ENCODE measurements around the gene NFIC. TPM values are rescaled to one million over a fixed set of nuclear protein-coding genes. Genes with fewer than 3 reads are reported as not detected.
A peak's percentile ranks its signal among the peaks of the same experiment; 100 is the strongest.

NFIC gene
- total RNA-seq, 6 donors from 2014 or later: 96.1 to 175 (median 154) TPM

- 63 to 70% methylated on average over 13 to 27 of the region's 27 CpGs for WGBS, 2 donors
- Histone ChIP-seq H3K27me3 (no peaks in the 10 kb centered on the region), H3K27ac (peak overlapping the region; percentile 69 to 97 (median 83)), H3K4me3 (no peak overlapping the region), H3K9me3 (no peaks in the 10 kb centered on the region), H3K4me1 (peaks cover 36 to 56% (median 52%) of the 10 kb centered on the region in 4 donors), H3K36me3 (peaks cover 0 to 30% (median 7%) of the 10 kb centered on the region in 4 donors)
- ATAC-seq (ENCODE audit: low FRiP score in 2 of 2): no peak
- TF ChIP-seq CTCF (IDR thresholded peaks at IDR 0.05) (no peak), EP300 (IDR thresholded peaks at IDR 0.05) (no peak), POLR2AphosphoS5 (IDR thresholded peaks at IDR 0.05) (no peak), POLR2A (IDR thresholded peaks at IDR 0.05) (no peak)
- DNase-seq: no peak
Measured at GRCh38 chr19:3407556-3408516, 41.5 kb downstream of the NFIC start.

- DNase-seq: no peak
- peaks cover 28 to 53% (median 43%) of the 10 kb centered on the region in 4 donors for H3K4me1 ChIP-seq
- TF ChIP-seq POLR2A (IDR thresholded peaks at IDR 0.05): no peak
- TF ChIP-seq EP300 (IDR thresholded peaks at IDR 0.05): no peak
- no peak for TF ChIP-seq CTCF (IDR thresholded peaks at IDR 0.05)
- no peak for TF ChIP-seq POLR2AphosphoS5 (IDR thresholded peaks at IDR 0.05)
- peaks cover 0 to 30% (median 7%) of the 10 kb centered on the region in 4 donors for H3K36me3 ChIP-seq
- H3K27me3 ChIP-seq: no peaks in the 10 kb centered on the region
- no peak for ATAC-seq (ENCODE audit: low FRiP score in 2 of 2)
- no peaks in the 10 kb centered on the region for H3K9me3 ChIP-seq
- H3K4me3 ChIP-seq: peak overlapping the region; percentile 19 to 34 (median 30)
- peak overlapping the region; percentile 69 to 97 (median 83) for H3K27ac ChIP-seq
- 85 to 87% methylated on average over 11 of the region's 11 CpGs for WGBS, 2 donors
Measured at GRCh38 chr19:3408996-3409345, 42.6 kb downstream of the NFIC start.

- peak in 1 of 4 donors; percentile 33 for TF ChIP-seq POLR2A (IDR thresholded peaks at IDR 0.05)
- peak; percentile 68 to 86 for TF ChIP-seq POLR2AphosphoS5 (IDR thresholded peaks at IDR 0.05)
- no peak for TF ChIP-seq CTCF (IDR thresholded peaks at IDR 0.05)
- TF ChIP-seq EP300 (IDR thresholded peaks at IDR 0.05): peak in 3 of 4 donors; percentile 16 to 95 (median 92)
- H3K27me3 ChIP-seq: no peaks in the 10 kb centered on the region
- H3K27ac ChIP-seq: peak overlapping the region; percentile 69 to 97 (median 83)
- no peaks in the 10 kb centered on the region for H3K9me3 ChIP-seq
- H3K4me1 ChIP-seq: peaks cover 25 to 52% (median 44%) of the 10 kb centered on the region in 4 donors
- DNase-seq: peak in 1 of 2 donors; percentile 56
- H3K4me3 ChIP-seq: peak overlapping the region; percentile 19 to 34 (median 30)
- 64 to 65% methylated on average over 24 to 30 of the region's 30 CpGs for WGBS, 2 donors
- H3K36me3 ChIP-seq: peaks cover 0 to 30% (median 7%) of the 10 kb centered on the region in 4 donors
- peak in 1 of 2 donors; percentile 6 for ATAC-seq (ENCODE audit: low FRiP score in 2 of 2)
Measured at GRCh38 chr19:3409346-3410064, 43.1 kb downstream of the NFIC start.

GRCh38 chr19:3411636-3412035 lies 45.3 kb downstream of the NFIC start:
- TF ChIP-seq EP300 (IDR thresholded peaks at IDR 0.05) (no peak), POLR2A (IDR thresholded peaks at IDR 0.05) (no peak), CTCF (IDR thresholded peaks at IDR 0.05) (no peak), POLR2AphosphoS5 (IDR thresholded peaks at IDR 0.05) (no peak)
- no peaks in the 10 kb centered on the region for H3K9me3 ChIP-seq
- peaks cover 0 to 36% (median 7%) of the 10 kb centered on the region in 4 donors for H3K36me3 ChIP-seq
- H3K4me1 ChIP-seq: peaks cover 13 to 39% (median 30%) of the 10 kb centered on the region in 4 donors
- DNase-seq: no peak
- H3K4me3 ChIP-seq: no peak overlapping the region
- H3K27ac ChIP-seq: peak overlapping the region in 1 of 4 donors; percentile 42
- 87 to 88% methylated on average over 13 of the region's 13 CpGs for WGBS, 2 donors
- no peaks in the 10 kb centered on the region for H3K27me3 ChIP-seq
- ATAC-seq (ENCODE audit: low FRiP score in 2 of 2): no peak

Data from upper lobe of left lung (tissue), 6 donors.